MM.1S (cell line): ENCODE data around the gene LDLRAD1.

Experiments
- EZH2 ChIP-seq: fragments of 300-600 bp; sonication (generic); optimal IDR thresholded peaks from 2 replicates; pipeline ENCODE3; 2017; ENCODE audit warnings: low read depth, mild to moderate bottlenecking, antibody characterized with exemption, low read length, mixed read lengths
- EZH2phosphoT487 ChIP-seq: fragments of 300-600 bp; sonication (generic); IDR thresholded peaks from 2 replicates; pipeline ENCODE4 v1.6.1; 2018; ENCODE audit warnings: antibody characterized with exemption, low read length
- TF ChIP-seq, protein P1 (sequence below): fragments of 300-600 bp; sonication (generic); IDR thresholded peaks from 2 replicates; pipeline ENCODE4 v1.5.1; 2016; ENCODE audit warnings: antibody characterized with exemption, low read length, mixed read lengths

DNA sequence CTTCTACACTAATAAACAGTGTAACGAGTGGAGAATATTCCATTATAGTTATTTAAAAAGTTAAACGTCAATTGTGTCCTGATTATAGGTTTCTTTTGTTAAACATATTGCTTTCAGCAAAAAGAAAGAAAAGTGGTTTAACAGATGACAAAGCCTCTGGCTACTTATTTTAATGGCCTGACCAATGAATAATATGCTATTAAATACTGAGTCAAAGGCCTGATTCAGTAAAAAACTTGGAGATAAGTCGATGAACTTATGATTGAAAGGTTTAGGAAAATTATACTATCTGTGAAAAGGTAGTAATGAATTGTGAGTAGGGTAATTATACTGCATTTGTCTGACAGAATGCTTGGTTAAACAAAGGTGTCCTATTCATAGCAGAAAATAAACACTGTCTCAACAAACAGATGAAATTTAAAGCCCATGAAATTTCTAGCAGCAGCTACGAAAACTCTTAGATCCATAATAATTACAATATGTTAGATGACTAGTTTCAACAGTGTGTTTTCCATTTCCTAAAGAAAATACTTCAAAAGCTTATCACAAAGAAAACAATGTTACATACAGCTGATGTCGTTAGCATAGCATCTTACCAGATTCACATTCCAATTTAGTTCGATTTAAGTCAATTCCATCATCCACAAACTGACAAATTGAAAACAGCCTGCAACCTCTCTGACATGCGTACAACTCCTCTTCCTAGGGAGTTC is 28.8 kb upstream of the LDLRAD1 start:
- TF ChIP-seq, protein P1, sequence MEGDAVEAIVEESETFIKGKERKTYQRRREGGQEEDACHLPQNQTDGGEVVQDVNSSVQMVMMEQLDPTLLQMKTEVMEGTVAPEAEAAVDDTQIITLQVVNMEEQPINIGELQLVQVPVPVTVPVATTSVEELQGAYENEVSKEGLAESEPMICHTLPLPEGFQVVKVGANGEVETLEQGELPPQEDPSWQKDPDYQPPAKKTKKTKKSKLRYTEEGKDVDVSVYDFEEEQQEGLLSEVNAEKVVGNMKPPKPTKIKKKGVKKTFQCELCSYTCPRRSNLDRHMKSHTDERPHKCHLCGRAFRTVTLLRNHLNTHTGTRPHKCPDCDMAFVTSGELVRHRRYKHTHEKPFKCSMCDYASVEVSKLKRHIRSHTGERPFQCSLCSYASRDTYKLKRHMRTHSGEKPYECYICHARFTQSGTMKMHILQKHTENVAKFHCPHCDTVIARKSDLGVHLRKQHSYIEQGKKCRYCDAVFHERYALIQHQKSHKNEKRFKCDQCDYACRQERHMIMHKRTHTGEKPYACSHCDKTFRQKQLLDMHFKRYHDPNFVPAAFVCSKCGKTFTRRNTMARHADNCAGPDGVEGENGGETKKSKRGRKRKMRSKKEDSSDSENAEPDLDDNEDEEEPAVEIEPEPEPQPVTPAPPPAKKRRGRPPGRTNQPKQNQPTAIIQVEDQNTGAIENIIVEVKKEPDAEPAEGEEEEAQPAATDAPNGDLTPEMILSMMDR: no peak
- no peak for TF ChIP-seq EZH2phosphoT487
- TF ChIP-seq EZH2: no peak
